GM19452 (cell line): ENCODE data around the gene PBX3.

Source experiments
- ATAC-seq: cut with Tn5 transposase; IDR thresholded peaks from one replicate; pipeline ENCODE4 v1.9.1; 2021; ENCODE audit not compliant: unreplicated experiment

Gene PBX3

GRCh38 chr9:125969462-125969861 lies 222.3 kb downstream of the PBX3 start:
- no peak for ATAC-seq

GRCh38 chr9:125969868-125970267 lies 222.7 kb downstream of the PBX3 start:
- no peak for ATAC-seq

- no peak for ATAC-seq
These were observed 223.2 kb downstream of the PBX3 start for GRCh38 chr9:125970340-125970739.

GRCh38 chr9:125971050-125971449 lies 223.9 kb downstream of the PBX3 start:
- no peak for ATAC-seq

GRCh38 chr9:125972012-125972729 lies 225.0 kb downstream of the PBX3 start:
- ATAC-seq = no peak

GRCh38 chr9:125973547-125973946 lies 226.4 kb downstream of the PBX3 start:
- no peak for ATAC-seq

- no peak for ATAC-seq
These were observed 227.5 kb downstream of the PBX3 start for GRCh38 chr9:125974705-125975104.

GRCh38 chr9:125977223-125977622 lies 230.1 kb downstream of the PBX3 start:
- no peak for ATAC-seq

- no peak for ATAC-seq
These were observed 232.2 kb downstream of the PBX3 start for GRCh38 chr9:125979383-125979782.

GRCh38 chr9:125982798-125983406 lies 235.7 kb downstream of the PBX3 start:
- ATAC-seq = no peak

- no peak for ATAC-seq
These were observed 236.5 kb downstream of the PBX3 start for GRCh38 chr9:125983681-125984080.

- no peak for ATAC-seq
These were observed 237.3 kb downstream of the PBX3 start for GRCh38 chr9:125984461-125984860.

GRCh38 chr9:125985142-125985997 lies 238.2 kb downstream of the PBX3 start:
- no peak for ATAC-seq

- ATAC-seq = no peak
These were observed 239.0 kb downstream of the PBX3 start for GRCh38 chr9:125985998-125986655.

GRCh38 chr9:125986966-125987365 lies 239.8 kb downstream of the PBX3 start:
- ATAC-seq = no peak

GRCh38 chr9:125987420-125987819 lies 240.2 kb downstream of the PBX3 start:
- ATAC-seq = no peak

- no peak for ATAC-seq
These were observed 241.4 kb downstream of the PBX3 start for GRCh38 chr9:125988479-125989050.

- no peak for ATAC-seq
These were observed 241.9 kb downstream of the PBX3 start for GRCh38 chr9:125989090-125989501.

- ATAC-seq = no peak
These were observed 242.5 kb downstream of the PBX3 start for GRCh38 chr9:125989524-125990180.

GRCh38 chr9:125990186-125990792 lies 243.1 kb downstream of the PBX3 start:
- no peak for ATAC-seq
